SK-N-SH (cell line): Measurements from ENCODE around the gene PKNOX1. TPM values are rescaled to one million over a fixed set of nuclear protein-coding genes. Genes with fewer than 3 reads are reported as not detected.

ENCODE experiments used
- polyA plus RNA-seq, 3 experiments: library from polyadenylated mRNA; depleted of rRNA; stranded (reverse); fragments of >200 nt; gene quantifications; 2 replicates each; pipeline ENCODE4 v1.2.3, GENCODE V29; 2012
- small RNA-seq, 7 experiments: library from RNA; depleted of rRNA; stranded (forward); fragments of <200 nt; gene quantifications; one replicate each; pipeline ENCODE3, GENCODE V24; 2012

Gene PKNOX1
- polyA plus RNA-seq, 1 of the 3 experiments (the other 2 are of a cell fraction): 21.7 TPM

Small RNAs within 50 kb of the gene (small RNA-seq; reads per million reads assigned to genes)
- gene MIR5692B: 0 reads per million in 7 experiments

Other genes with a start within 250 kb of the PKNOX1 start
- 21.8 and 26.5 TPM in 2 replicates for gene WDR4, start 95.0 kb upstream of the PKNOX1 start, polyA plus RNA-seq (2012; rRNA removed)
- gene NDUFV3, start 81.3 kb upstream of the PKNOX1 start, polyA plus RNA-seq (2012; rRNA removed): 27.3 and 32.9 TPM in 2 replicates
- not detected in 2 replicates for gene ERVH48-1, start 48.9 kb upstream of the PKNOX1 start, polyA plus RNA-seq (2012; rRNA removed)
- gene CBS, start 101.3 kb downstream of the PKNOX1 start, polyA plus RNA-seq (2012; rRNA removed): 15.1 and 19.9 TPM in 2 replicates
- 130 and 206 TPM in 2 replicates for gene U2AF1, start 133.0 kb downstream of the PKNOX1 start, polyA plus RNA-seq (2012; rRNA removed)
- gene CRYAA, start 194.4 kb downstream of the PKNOX1 start, polyA plus RNA-seq (2012; rRNA removed): not detected in 2 replicates